ENCODE results near the gene RCC1.

- TF ChIP-seq CTCF (IDR thresholded peaks at IDR 0.05; ENCODE audit: poor library complexity) (no peak), EZH2 (IDR thresholded peaks at IDR 0.05; ENCODE audit: borderline replicate concordance) (no peak)
Observed at GRCh38 chr1:28582248-28582615, 76.4 kb downstream of the RCC1 start.
